HG02943 (cell line): ENCODE data around the gene PKNOX1.
"Not testable (repeated sequence)": the region's sequence is repeated elsewhere in the genome, so short reads cannot be mapped to it uniquely, and the experiment has no call there.

Source experiments
- ATAC-seq: cut with Tn5 transposase; IDR thresholded peaks from one replicate; pipeline ENCODE4 v1.9.1; 2021; ENCODE audit warnings: mild to moderate bottlenecking, low read depth, moderate library complexity; ENCODE audit not compliant: unreplicated experiment

PKNOX1 gene

DNA sequence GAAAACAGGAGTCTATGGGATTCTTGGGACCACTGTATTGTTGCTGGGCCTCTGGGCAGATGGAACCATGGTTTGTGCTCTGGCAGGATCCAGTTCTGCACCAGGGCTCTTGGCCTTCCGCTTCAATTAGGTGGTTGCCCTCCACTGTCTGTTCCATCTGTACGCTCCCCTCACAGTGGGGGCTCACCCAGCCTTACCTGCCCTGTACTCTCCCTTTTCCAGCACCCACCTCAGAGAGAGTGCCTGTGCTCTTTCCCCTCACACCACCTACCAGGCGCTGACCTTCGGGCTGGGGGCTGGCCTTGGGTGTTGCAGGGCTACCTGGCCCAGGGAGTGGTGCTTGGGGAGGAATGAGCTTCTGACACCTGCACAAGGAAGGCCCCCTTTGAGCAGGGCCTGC is 7.5 kb downstream of the PKNOX1 start:
- no peak for ATAC-seq

GRCh38 chr21:42983103-42983502 is 8.7 kb downstream of the PKNOX1 start:
- no peak for ATAC-seq

GRCh38 chr21:42983869-42984268 is 9.5 kb downstream of the PKNOX1 start:
- ATAC-seq, result no peak

GRCh38 chr21:42986125-42986783 is 11.9 kb downstream of the PKNOX1 start:
- ATAC-seq, result no peak

DNA sequence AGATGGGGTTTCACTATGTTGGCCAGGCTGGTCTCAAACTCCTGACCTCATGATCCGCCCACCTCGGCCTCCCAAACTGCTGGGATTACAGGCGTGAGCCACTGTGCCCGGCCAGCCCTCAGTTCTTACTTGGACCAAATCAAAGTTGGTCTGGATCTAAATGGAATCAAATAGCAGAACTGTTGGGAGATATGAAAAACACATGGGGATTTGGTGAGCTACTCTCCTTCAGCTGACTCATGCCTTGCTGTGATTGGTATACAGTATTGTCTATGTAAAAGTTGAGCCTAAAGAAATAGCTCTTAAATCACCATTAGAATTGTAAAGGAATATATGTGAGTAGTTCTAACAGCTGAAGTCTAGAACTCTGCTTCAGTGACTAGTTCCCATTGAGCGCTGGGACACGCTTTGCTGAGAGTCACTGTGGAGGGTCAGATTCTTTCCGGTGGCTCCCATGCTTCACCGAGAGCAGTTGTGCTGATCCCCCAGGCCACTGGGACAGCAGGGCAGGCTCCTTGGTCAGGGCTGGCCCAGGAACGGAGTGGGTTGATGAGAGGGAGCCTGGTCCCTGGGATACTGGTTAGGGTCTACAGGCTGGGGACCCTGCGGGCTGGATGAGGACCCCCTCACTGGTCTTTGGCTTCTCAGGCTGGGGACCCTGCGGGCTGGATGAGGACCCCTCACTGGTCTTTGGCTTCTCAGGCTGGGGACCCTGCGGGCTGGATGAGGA is 14.0 kb downstream of the PKNOX1 start:
- no peak for ATAC-seq

DNA sequence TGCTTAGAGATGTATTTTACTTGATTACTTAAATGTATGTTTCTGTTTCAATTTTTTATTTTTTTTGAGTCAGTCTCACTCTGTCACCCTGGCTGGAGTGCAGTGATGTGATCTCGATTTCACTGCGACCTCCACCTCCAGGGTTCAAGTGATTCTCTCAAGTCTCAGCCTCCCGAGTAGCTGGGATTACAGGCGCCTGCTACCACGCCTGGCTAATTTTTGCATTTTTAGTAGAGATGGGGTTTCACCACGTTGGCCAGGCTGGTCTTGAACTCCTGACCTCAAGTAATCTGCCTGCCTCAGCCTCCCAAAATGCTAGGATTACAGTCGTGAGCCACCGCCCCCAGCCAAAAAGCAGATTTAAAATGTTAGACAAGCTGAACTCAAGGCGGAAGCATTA is 15.0 kb downstream of the PKNOX1 start:
- ATAC-seq, result not testable (repeated sequence)

GRCh38 chr21:42989816-42990650 is 15.7 kb downstream of the PKNOX1 start:
- ATAC-seq, result no peak

GRCh38 chr21:42991992-42992740 is 17.8 kb downstream of the PKNOX1 start:
- no peak for ATAC-seq

GRCh38 chr21:42993051-42993712 is 18.8 kb downstream of the PKNOX1 start:
- no peak for ATAC-seq

- no peak for ATAC-seq
Measured at GRCh38 chr21:42997053-42997452, 22.7 kb downstream of the PKNOX1 start.

GRCh38 chr21:42997983-42998382 is 23.6 kb downstream of the PKNOX1 start:
- ATAC-seq, result not testable (repeated sequence)

GRCh38 chr21:42999152-42999551 is 24.8 kb downstream of the PKNOX1 start:
- ATAC-seq, result not testable (repeated sequence)

DNA sequence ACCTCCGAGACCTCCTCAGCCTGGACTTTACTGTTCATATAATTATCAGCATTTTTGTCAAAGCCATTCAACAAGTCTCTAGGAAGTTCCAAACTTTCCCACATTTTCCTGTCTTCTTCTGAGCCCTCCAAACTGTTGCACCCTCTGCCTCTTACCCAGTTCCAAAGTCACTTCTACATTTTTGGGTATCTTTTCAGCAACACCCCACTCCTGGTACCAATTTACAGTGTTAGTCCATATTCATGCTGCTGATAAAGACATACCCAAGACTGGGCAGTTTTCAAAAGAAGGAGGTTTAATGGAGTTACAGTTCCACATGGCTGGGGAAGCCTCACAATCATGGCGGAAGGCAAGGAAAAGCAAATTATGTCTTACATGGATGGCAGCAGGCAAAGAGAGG is 25.7 kb downstream of the PKNOX1 start:
- ATAC-seq, result not testable (repeated sequence)

- ATAC-seq, result no peak
Measured at GRCh38 chr21:43001316-43001715, 27.0 kb downstream of the PKNOX1 start.

DNA sequence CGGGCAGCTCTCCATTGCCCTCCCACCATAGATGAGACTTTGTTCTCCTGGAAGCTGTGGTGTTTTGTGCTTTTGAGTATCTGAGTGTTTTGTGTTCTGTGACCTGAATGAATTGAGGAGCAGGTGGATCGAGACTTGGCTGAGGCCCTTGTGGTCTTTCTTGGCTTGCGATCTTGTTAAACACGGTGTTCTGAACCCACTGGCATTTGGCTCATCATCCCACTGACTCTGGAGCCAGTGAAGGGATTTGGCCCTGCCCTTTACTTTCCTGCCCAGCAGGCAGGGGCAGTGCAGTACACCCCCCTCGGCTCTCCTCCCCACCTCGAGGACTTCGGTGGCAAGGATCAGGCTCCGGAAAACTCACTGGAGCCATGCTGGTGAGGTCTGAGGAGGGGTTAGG is 30.6 kb downstream of the PKNOX1 start:
- ATAC-seq, result no peak

- no peak for ATAC-seq
Measured at GRCh38 chr21:43005635-43006034, 31.3 kb downstream of the PKNOX1 start.

DNA sequence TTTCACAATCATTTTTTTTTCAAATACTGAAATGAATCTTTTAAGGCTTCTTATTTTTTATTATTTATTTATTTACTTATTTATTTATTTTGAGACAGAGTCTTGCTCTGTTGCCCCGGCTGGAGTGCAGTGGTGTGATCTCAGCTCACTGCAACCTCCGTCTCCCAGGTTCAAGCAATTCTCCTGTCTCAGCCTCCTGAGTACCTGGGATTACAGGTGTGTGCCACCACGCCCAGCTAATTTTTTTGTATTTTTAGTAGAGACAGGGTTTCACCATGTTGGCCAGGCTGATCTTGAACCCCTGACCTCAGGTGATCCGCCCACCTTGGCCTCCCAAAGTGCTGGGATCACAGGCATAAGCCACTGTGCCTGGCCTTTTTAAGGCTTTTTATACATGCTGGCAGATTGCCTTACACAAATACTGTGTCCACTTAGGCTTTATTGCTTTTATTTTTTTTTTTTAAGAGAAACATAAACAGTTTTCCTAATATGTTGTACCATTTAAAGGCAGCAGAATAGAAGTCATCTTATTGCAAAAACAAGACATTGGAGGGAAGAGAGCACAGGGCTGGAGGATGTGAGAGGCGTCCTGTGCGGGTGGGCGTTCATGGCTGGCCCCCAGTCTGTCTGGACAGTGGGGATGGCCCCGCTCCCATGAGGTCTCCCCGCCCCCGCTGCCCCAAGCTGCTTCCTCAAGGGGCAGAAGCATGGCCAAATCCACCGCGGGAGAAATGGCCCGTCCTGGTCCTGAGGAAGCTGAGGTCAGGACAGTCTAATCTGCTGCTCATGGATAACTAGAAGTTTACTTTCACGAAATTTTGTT is 31.9 kb downstream of the PKNOX1 start:
- ATAC-seq, result not testable (repeated sequence)

GRCh38 chr21:43006874-43007208 is 32.5 kb downstream of the PKNOX1 start:
- no peak for ATAC-seq

GRCh38 chr21:43012596-43012995 is 38.2 kb downstream of the PKNOX1 start:
- ATAC-seq, result no peak
